IPS-18a (cell line): ENCODE data around the gene LTK.
A peak's percentile ranks its signal among the peaks of the same experiment; 100 is the strongest.

Experiments used
- H3K27ac ChIP-seq: one replicate; pipeline ENCODE4 v1.5.1; 2013; ENCODE audit warnings: low read length
- H3K27me3 ChIP-seq: one replicate; pipeline ENCODE4 v1.6.1; 2013; ENCODE audit warnings: mild to moderate bottlenecking, low read length; ENCODE audit not compliant: control insufficient read depth, insufficient read depth
- H3K36me3 ChIP-seq: one replicate; pipeline ENCODE4 v1.6.1; 2013; ENCODE audit warnings: low read depth, low read length; ENCODE audit not compliant: control insufficient read depth
- H3K4me1 ChIP-seq: one replicate; pipeline ENCODE4 v1.6.1; 2013; ENCODE audit warnings: low read depth, low read length; ENCODE audit not compliant: control insufficient read depth
- H3K4me3 ChIP-seq: one replicate; pipeline ENCODE4 v1.5.1; 2013; ENCODE audit warnings: low read length
- H3K9ac ChIP-seq: one replicate; pipeline ENCODE4 v1.6.1; 2013; ENCODE audit warnings: mild to moderate bottlenecking, low read length, moderate library complexity
- H3K9me3 ChIP-seq: one replicate; pipeline ENCODE4 v1.6.1; 2013; ENCODE audit warnings: low read depth, low read length; ENCODE audit not compliant: control insufficient read depth

LTK gene

GRCh38 chr15:41504751-41505492 is 8.7 kb downstream of the LTK start:
- H3K9me3 ChIP-seq = no peaks in the 10 kb centered on the region
- H3K4me1 ChIP-seq = peaks cover 6% of the 10 kb centered on the region
- peaks cover 95% of the 10 kb centered on the region for H3K27me3 ChIP-seq
- no peak overlapping the region for H3K9ac ChIP-seq
- no peak overlapping the region for H3K27ac ChIP-seq
- H3K36me3 ChIP-seq = no peaks in the 10 kb centered on the region
- no peak overlapping the region for H3K4me3 ChIP-seq

GRCh38 chr15:41503669-41504010 is 10.0 kb downstream of the LTK start:
- H3K27ac ChIP-seq = no peak overlapping the region
- H3K4me1 ChIP-seq = peaks cover 6% of the 10 kb centered on the region
- no peaks in the 10 kb centered on the region for H3K36me3 ChIP-seq
- no peak overlapping the region for H3K4me3 ChIP-seq
- no peaks in the 10 kb centered on the region for H3K9me3 ChIP-seq
- peaks cover 95% of the 10 kb centered on the region for H3K27me3 ChIP-seq
- no peak overlapping the region for H3K9ac ChIP-seq

GRCh38 chr15:41502795-41503668 is 10.6 kb downstream of the LTK start:
- peaks cover 97% of the 10 kb centered on the region for H3K27me3 ChIP-seq

GRCh38 chr15:41501931-41502794 is 11.5 kb downstream of the LTK start:
- Histone ChIP-seq H3K9ac (no peak overlapping the region), H3K9me3 (no peaks in the 10 kb centered on the region), H3K4me1 (peaks cover 6% of the 10 kb centered on the region), H3K4me3 (peak overlapping the region; percentile 48), H3K36me3 (no peaks in the 10 kb centered on the region), H3K27me3 (peaks cover 97% of the 10 kb centered on the region), H3K27ac (no peak overlapping the region)

More at GRCh38 chr15:41502795-41503668, 10.6 kb downstream of the LTK start:
- no peak overlapping the region for H3K27ac ChIP-seq
- H3K9me3 ChIP-seq = no peaks in the 10 kb centered on the region
- H3K4me3 ChIP-seq = peak overlapping the region; percentile 48
- no peaks in the 10 kb centered on the region for H3K36me3 ChIP-seq
- peaks cover 6% of the 10 kb centered on the region for H3K4me1 ChIP-seq
- H3K9ac ChIP-seq = no peak overlapping the region

- H3K36me3 ChIP-seq = no peaks in the 10 kb centered on the region
- H3K27me3 ChIP-seq = peaks cover 99% of the 10 kb centered on the region
Observed at GRCh38 chr15:41501191-41501917, 12.3 kb downstream of the LTK start.

GRCh38 chr15:41499109-41499851 is 14.3 kb downstream of the LTK start:
- Histone ChIP-seq H3K27ac (no peak overlapping the region), H3K9ac (no peak overlapping the region), H3K4me3 (no peak overlapping the region), H3K9me3 (no peaks in the 10 kb centered on the region), H3K27me3 (peaks cover 100% of the 10 kb centered on the region), H3K4me1 (peaks cover 6% of the 10 kb centered on the region), H3K36me3 (no peaks in the 10 kb centered on the region)

More at GRCh38 chr15:41501191-41501917, 12.3 kb downstream of the LTK start:
- H3K9me3 ChIP-seq = no peaks in the 10 kb centered on the region
- H3K4me3 ChIP-seq = peak overlapping the region; percentile 48
- no peak overlapping the region for H3K9ac ChIP-seq
- H3K4me1 ChIP-seq = peaks cover 6% of the 10 kb centered on the region
- no peak overlapping the region for H3K27ac ChIP-seq

- Histone ChIP-seq H3K4me3 (no peak overlapping the region), H3K9me3 (no peaks in the 10 kb centered on the region), H3K4me1 (peaks cover 6% of the 10 kb centered on the region), H3K9ac (no peak overlapping the region), H3K27ac (no peak overlapping the region), H3K36me3 (no peaks in the 10 kb centered on the region), H3K27me3 (peaks cover 99% of the 10 kb centered on the region)
Observed at GRCh38 chr15:41498657-41499056, 15.0 kb downstream of the LTK start.

GRCh38 chr15:41495736-41496599 is 17.7 kb downstream of the LTK start:
- peaks cover 98% of the 10 kb centered on the region for H3K27me3 ChIP-seq

GRCh38 chr15:41494922-41495735 is 18.5 kb downstream of the LTK start:
- Histone ChIP-seq H3K27ac (no peak overlapping the region), H3K4me1 (peaks cover 9% of the 10 kb centered on the region), H3K9me3 (no peaks in the 10 kb centered on the region), H3K4me3 (peak overlapping the region; percentile 38), H3K36me3 (no peaks in the 10 kb centered on the region), H3K27me3 (peaks cover 98% of the 10 kb centered on the region), H3K9ac (no peak overlapping the region)

More at GRCh38 chr15:41495736-41496599, 17.7 kb downstream of the LTK start:
- peaks cover 10% of the 10 kb centered on the region for H3K4me1 ChIP-seq
- H3K4me3 ChIP-seq = peak overlapping the region; percentile 38
- no peaks in the 10 kb centered on the region for H3K9me3 ChIP-seq
- H3K27ac ChIP-seq = no peak overlapping the region
- H3K9ac ChIP-seq = no peak overlapping the region
- no peaks in the 10 kb centered on the region for H3K36me3 ChIP-seq
